Hepatocyte (in vitro differentiated cells): ENCODE measurements around the gene PLA2G3.

Source experiments
- CTCF ChIP-seq: fragments of 200-600 bp; sonication (generic); IDR thresholded peaks from 2 replicates; pipeline ENCODE4 v1.5.1; 2016; ENCODE audit warnings: antibody characterized with exemption, mild to moderate bottlenecking; ENCODE audit not compliant: poor library complexity
- EZH2phosphoT487 ChIP-seq: fragments of 200-600 bp; sonication (generic); IDR thresholded peaks from one replicate; pipeline ENCODE4 v1.6.1; 2018; ENCODE audit warnings: antibody characterized with exemption, mild to moderate bottlenecking, low read depth, moderate library complexity; ENCODE audit not compliant: unreplicated experiment, severe bottlenecking

- no peak for TF ChIP-seq CTCF
- TF ChIP-seq EZH2phosphoT487, result no peak
These were observed 42.2 kb downstream of the PLA2G3 start for GRCh38 chr22:31097941-31098631.
